Measurements from ENCODE around the gene ABCC9. TPM values are rescaled to one million over a fixed set of nuclear protein-coding genes. Genes with fewer than 3 reads are reported as not detected.
"Not testable (repeated sequence)": the region's sequence is repeated elsewhere in the genome, so short reads cannot be mapped to it uniquely, and the experiment has no call there.

ABCC9 gene
- total RNA-seq, 3 donors from 2014 or later: 0.13 to 0.20 TPM; not detected in 1

DNA sequence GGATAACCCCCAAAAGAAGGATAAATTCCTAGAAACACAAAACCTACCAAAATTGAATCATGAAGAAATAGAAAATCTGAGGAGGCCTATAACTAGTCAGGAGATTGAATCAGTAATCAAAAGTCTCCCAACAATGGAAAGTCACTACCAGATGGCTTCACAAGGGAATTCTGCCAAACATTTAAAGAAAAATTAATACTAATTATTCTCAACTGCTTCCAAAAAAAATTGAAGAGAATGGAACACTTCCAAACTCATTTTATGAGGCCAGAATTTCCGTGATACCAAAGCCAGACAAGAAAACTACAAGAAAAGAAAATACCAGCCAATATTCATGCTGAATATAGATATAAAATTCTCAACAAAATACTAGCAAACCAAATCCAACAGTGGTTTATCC is 7.8 kb upstream of the ABCC9 start:
- no peak overlapping the region for H3K4me3 Mint-ChIP-seq
- ATAC-seq (no peak), DNase-seq (no peak)
- H3K36me3 Mint-ChIP-seq (ENCODE audit: insufficient read depth): no peaks in the 10 kb centered on the region
- peaks cover 37% of the 10 kb centered on the region for H3K9me3 Mint-ChIP-seq
- peaks cover 14% of the 10 kb centered on the region for H3K27me3 Mint-ChIP-seq (ENCODE audit: low read depth)
- H3K4me1 Mint-ChIP-seq (ENCODE audit: low read depth): no peaks in the 10 kb centered on the region

DNA sequence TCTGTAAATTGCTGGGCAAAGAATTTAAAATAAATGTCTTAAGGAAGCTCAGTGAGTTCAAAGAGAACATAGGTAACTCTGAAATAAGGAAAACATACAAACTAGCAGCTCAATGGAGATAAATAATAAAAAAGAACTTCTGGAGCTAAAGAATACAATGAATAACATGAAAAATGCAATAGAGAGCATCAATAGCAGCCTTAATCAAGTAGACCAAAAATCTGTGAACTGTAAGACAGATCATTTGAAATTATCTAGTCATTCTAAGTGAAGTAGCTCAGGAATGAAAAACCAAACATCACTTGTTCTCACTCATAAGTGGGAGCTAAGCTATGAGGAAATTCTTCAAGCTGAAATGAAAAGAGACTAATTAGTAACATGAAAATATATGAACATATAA is 5.8 kb upstream of the ABCC9 start:
- no peak for ATAC-seq
- H3K4me1 Mint-ChIP-seq (ENCODE audit: low read depth): no peaks in the 10 kb centered on the region
- no peaks in the 10 kb centered on the region for H3K36me3 Mint-ChIP-seq (ENCODE audit: insufficient read depth)

DNA sequence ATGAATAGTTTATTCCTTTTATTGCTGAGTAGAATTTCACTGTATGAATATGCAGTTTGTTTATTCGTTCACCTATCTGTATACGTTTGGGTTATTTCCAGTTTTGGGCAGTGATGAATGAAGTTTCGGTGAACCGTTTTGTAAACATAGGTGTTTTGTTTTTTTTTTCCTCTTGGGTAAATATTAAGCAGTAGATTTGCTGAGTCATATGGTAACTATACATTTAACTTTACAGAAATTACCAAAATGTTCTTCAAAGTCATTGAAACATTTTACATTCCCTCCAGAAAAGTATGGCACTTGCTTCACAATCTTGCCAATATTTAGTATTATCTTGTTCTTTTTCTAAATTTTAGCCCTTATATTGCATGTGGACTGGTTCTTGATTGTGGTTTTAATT is 3.8 kb upstream of the ABCC9 start:
- DNase-seq (no peak), ATAC-seq (no peak)
- Mint-ChIP-seq H3K27me3 (ENCODE audit: low read depth) (peaks cover 47% of the 10 kb centered on the region), H3K9me3 (peaks cover 33% of the 10 kb centered on the region), H3K4me1 (ENCODE audit: low read depth) (peaks cover 12% of the 10 kb centered on the region), H3K4me3 (no peak overlapping the region), H3K36me3 (ENCODE audit: insufficient read depth) (no peaks in the 10 kb centered on the region)

More for the DNA sequence above, 5.8 kb upstream of the ABCC9 start:
- no peak overlapping the region for H3K4me3 Mint-ChIP-seq
- H3K9me3 Mint-ChIP-seq: peaks cover 37% of the 10 kb centered on the region
- no peak for DNase-seq
- H3K27me3 Mint-ChIP-seq (ENCODE audit: low read depth): peaks cover 27% of the 10 kb centered on the region

DNA sequence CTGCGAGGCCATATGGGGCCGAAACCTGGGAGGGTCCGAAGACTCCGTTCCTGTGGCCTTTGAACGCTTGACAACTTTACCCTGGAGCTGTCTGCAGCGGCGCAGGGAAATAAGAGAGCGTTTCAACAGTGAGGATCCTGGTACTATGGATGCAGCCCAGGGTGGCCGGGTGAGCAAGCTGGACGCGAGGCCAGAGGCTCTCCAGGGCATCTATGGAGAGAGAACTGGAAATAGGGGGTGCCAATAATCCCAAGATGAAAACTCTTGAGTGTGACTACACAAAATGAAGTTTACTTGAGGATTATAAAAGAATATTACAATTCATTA is 1.1 kb upstream of the ABCC9 start:
- Mint-ChIP-seq H3K36me3 (ENCODE audit: insufficient read depth) (no peaks in the 10 kb centered on the region), H3K4me1 (ENCODE audit: low read depth) (peaks cover 12% of the 10 kb centered on the region), H3K27me3 (ENCODE audit: low read depth) (peaks cover 56% of the 10 kb centered on the region), H3K9me3 (peaks cover 20% of the 10 kb centered on the region), H3K4me3 (no peak overlapping the region)
- ATAC-seq (no peak), DNase-seq (no peak)

DNA sequence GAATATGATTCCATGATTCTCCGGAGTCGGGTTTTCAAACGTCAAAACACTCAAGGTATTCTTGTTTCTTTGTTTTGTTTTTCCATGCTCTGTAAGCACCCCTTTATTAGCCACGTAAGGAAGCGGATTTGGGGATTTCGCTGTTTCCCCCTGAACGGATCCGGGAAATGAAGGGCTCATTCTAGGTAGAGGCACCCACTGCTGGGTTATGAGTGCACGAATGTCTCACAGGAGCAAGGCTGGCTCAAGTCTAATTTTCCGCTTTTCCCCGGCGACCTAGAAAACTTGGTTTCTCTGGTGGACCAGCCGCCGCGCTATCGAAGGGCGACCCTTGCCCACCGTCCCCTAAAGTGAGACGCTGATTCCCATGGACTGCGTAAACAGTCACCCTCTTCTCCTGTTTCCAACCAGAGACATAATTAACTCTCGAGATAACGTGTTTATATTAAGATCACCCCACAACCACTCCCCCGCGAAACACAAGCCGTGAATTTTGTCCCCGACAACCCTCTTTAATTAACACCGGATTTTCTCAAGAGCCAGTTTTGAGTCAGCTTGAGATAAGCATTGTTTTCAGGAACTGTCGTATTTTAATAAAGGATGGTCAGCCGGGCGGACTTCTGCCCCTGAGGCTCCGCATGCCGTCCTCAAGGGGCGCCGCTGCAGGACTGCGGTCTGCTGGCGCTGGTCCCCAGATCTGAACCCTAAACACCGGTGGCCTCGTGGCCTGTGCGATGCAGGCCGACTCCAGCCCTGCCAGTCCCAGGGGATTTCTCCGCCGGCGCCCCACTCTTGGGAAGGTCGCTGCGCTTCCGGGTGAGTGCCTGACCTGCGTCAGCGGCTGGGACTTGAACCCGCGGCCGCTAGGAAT is 515 bp upstream of the ABCC9 start:
- Mint-ChIP-seq H3K36me3 (ENCODE audit: insufficient read depth) (no peaks in the 10 kb centered on the region), H3K4me3 (peak overlapping the region; percentile 59), H3K9me3 (peaks cover 16% of the 10 kb centered on the region), H3K4me1 (ENCODE audit: low read depth) (peaks cover 12% of the 10 kb centered on the region), H3K27me3 (ENCODE audit: low read depth) (peaks cover 56% of the 10 kb centered on the region)
- DNase-seq (no peak), ATAC-seq (peak in 1 of 2 donors; percentile 35)

DNA sequence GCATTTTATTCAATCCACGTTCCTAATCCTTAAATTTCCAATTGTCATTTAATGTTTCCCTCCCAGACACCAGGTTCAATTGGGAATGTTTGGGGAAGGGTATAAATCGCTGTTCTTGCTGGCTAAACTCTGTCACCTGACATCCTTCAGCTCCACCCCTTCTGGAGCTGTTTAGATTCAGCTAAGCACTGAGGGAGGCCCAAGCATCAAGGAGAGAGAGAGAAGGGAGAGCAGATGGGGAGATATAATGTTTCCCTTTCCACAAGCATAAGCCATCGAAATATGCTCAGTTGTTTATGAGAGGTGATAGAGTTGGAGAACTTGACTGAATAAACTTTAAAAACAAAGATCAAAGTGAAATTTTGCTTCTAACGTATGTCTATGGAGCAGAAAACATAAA is 1.8 kb downstream of the ABCC9 start:
- H3K27me3 Mint-ChIP-seq (ENCODE audit: low read depth): peaks cover 50% of the 10 kb centered on the region

DNA sequence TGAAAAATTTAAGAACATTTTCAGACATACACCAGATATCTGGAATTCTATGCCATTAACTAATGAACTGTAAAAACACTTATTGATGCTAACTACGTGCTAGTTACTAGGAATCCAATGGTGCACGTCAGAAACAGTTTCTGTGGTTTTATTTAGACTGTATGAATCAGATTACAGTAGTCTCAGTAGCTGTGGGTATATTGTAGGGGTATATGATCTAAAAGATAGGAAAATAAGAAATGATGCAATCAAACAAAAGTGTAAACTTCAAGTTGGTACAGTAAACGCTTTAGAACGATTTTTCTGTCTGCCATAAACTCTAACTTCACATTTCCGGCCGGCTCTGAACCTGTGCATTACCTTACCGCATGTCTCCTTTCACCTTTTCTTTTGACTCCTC is 2.3 kb downstream of the ABCC9 start:
- peak in 1 of 2 donors; percentile 41 for ATAC-seq
- DNase-seq: no peak
- Mint-ChIP-seq H3K9me3 (peaks cover 4% of the 10 kb centered on the region), H3K36me3 (ENCODE audit: insufficient read depth) (no peaks in the 10 kb centered on the region), H3K4me1 (ENCODE audit: low read depth) (peaks cover 12% of the 10 kb centered on the region), H3K27me3 (ENCODE audit: low read depth) (peaks cover 46% of the 10 kb centered on the region), H3K4me3 (no peak overlapping the region)

More for the DNA sequence above, 1.8 kb downstream of the ABCC9 start:
- Mint-ChIP-seq H3K4me1 (ENCODE audit: low read depth) (peaks cover 12% of the 10 kb centered on the region), H3K36me3 (ENCODE audit: insufficient read depth) (no peaks in the 10 kb centered on the region), H3K4me3 (no peak overlapping the region), H3K9me3 (peaks cover 4% of the 10 kb centered on the region)
- no peak for ATAC-seq
- no peak for DNase-seq

DNA sequence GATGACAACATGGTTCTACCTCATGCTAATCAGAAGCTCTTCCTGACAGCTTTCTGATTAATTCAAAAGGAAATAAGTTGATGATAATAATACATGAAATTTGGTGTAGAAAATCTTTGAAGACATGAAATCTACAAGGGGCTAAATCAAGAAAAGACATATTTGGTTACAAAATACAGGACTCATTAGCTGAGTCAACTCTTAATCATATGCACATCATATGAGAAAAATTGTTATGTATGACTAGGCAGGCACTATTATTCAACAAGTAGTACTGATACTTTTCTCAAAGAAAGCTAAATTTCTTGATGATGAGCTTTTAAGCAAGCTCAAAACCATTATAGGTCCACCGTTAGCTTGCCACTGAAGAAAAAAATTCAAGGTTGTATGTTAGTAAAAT is 7.1 kb downstream of the ABCC9 start:
- Mint-ChIP-seq H3K4me3 (no peak overlapping the region), H3K4me1 (ENCODE audit: low read depth) (no peaks in the 10 kb centered on the region), H3K27me3 (ENCODE audit: low read depth) (peaks cover 9% of the 10 kb centered on the region), H3K36me3 (ENCODE audit: insufficient read depth) (no peaks in the 10 kb centered on the region), H3K9me3 (peaks cover under 1% of the 10 kb centered on the region)
- ATAC-seq (no peak), DNase-seq (no peak)

DNA sequence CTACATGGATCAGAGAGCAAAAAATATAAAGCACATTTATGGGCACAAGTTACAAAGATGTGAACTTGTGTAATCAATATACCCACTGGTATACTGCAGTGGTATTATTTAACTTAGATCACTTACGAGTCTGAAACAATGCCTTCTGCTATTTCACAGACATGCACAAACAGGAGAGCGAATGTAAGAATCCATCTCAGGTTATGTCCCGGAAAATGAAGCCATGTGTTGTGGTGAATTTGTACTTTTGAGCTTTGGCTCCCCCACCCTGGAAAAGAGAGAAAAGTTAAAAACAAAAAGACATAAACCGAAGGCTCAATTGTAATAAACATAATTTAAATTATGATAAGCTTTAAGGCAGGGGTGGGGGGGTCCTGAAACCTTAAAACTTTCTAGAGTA is 7.6 kb downstream of the ABCC9 start:
- no peaks in the 10 kb centered on the region for H3K4me1 Mint-ChIP-seq (ENCODE audit: low read depth)
- no peak overlapping the region for H3K4me3 Mint-ChIP-seq
- peaks cover 5% of the 10 kb centered on the region for H3K27me3 Mint-ChIP-seq (ENCODE audit: low read depth)
- H3K36me3 Mint-ChIP-seq (ENCODE audit: insufficient read depth): no peaks in the 10 kb centered on the region
- no peaks in the 10 kb centered on the region for H3K9me3 Mint-ChIP-seq
- ATAC-seq: no peak
- DNase-seq: no peak

DNA sequence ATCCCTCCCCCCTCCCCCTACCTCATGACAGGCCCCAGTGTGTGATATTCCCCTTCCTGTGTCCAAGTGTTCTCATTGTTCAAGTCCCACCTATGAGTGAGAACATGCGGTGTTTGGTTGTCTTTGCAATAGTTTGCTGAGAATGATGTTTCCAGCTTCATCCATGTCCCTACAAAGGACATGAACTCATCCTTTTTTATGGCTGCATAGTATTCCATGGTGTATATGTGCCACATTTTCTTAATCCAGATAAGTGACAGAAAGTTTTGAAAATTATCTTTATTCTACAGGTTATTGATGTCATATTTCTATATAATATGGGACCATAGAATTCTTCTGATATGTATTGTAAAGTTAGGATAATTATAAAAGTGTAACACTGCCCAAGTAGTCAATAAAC is 11.3 kb downstream of the ABCC9 start:
- DNase-seq; H3K4me1 Mint-ChIP-seq (ENCODE audit: low read depth); H3K36me3 Mint-ChIP-seq (ENCODE audit: insufficient read depth); ATAC-seq; H3K9me3 Mint-ChIP-seq; H3K4me3 Mint-ChIP-seq; H3K27me3 Mint-ChIP-seq (ENCODE audit: low read depth): not testable (repeated sequence)

DNA sequence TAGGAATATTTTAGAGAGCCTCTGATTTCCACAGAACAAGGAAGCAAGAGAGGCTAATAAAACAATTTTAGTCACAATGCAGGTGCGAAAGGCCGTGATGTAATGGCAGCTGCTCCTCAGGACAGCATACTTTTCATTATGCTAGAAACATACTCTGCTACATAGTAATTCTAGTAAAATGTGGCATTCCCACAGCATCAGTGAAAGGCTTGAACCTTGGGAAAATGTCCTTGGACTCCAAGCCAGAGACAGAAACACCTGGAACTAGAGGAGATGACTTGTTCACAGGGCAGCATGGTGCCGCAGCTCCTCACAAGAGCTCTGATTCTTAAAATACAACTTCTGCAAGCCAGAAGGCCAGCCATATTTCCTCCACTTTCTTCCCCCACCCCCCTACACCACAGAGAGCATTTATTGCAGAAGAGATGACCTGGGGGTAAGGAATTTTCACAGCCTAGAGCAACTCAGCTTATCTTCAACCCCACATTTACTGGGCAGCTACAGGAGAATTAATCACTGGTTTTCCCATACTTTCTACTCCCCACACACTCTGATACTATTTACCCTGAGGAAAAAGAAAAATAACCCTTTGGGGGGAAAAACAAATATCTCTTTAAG is 15.8 kb downstream of the ABCC9 start:
- Mint-ChIP-seq H3K36me3 (ENCODE audit: insufficient read depth) (no peaks in the 10 kb centered on the region), H3K4me1 (ENCODE audit: low read depth) (no peaks in the 10 kb centered on the region), H3K9me3 (no peaks in the 10 kb centered on the region), H3K4me3 (no peak overlapping the region), H3K27me3 (ENCODE audit: low read depth) (peaks cover 12% of the 10 kb centered on the region)
- DNase-seq (no peak), ATAC-seq (no peak)

DNA sequence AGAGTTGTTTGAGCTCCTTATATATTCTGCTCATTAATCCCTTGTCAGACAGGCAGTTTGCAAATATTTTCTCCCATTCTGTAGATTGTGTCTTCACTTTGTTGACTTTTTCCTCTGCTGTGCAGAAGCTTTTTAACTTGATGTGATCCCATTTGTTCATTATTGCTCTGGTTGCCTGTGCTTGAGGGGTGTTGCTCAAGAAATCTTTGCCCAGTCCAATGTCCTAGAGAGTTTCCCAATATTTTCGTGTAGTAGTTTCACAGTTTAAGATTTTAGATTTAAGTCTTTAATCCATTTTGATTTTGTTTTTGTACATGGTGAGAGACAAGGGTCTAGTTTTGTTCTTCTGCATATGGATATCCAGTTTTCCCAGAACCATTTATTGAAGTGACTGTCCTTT is 19.8 kb downstream of the ABCC9 start:
- H3K27me3 Mint-ChIP-seq (ENCODE audit: low read depth): peaks cover 14% of the 10 kb centered on the region
- no peaks in the 10 kb centered on the region for H3K36me3 Mint-ChIP-seq (ENCODE audit: insufficient read depth)
- H3K4me1 Mint-ChIP-seq (ENCODE audit: low read depth): no peaks in the 10 kb centered on the region
- ATAC-seq (no peak), DNase-seq (no peak)
- no peaks in the 10 kb centered on the region for H3K9me3 Mint-ChIP-seq
- H3K4me3 Mint-ChIP-seq: no peak overlapping the region

DNA sequence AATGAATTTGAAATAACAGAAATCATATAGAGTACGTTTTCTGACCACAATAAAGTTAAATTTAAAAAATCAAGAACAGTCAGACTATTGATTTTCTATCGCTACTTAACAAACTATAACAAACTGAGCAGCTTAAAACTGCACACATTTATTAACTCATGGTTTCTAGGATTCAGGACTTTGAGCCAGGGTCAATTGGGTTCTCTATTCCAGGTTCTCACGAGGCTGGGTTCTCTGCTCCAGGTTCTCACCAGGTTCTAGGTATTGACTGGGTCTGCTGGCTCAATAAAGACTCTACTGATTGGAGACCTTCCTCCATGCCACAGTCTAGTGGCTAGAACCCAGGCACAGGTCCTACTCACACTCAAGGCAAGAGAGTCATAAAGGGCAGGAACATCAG is 22.8 kb downstream of the ABCC9 start:
- H3K27me3 Mint-ChIP-seq (ENCODE audit: low read depth): peaks cover 10% of the 10 kb centered on the region
- H3K36me3 Mint-ChIP-seq (ENCODE audit: insufficient read depth): no peaks in the 10 kb centered on the region
- ATAC-seq (no peak), DNase-seq (no peak)
- no peaks in the 10 kb centered on the region for H3K9me3 Mint-ChIP-seq
- no peaks in the 10 kb centered on the region for H3K4me1 Mint-ChIP-seq (ENCODE audit: low read depth)
- H3K4me3 Mint-ChIP-seq: no peak overlapping the region

DNA sequence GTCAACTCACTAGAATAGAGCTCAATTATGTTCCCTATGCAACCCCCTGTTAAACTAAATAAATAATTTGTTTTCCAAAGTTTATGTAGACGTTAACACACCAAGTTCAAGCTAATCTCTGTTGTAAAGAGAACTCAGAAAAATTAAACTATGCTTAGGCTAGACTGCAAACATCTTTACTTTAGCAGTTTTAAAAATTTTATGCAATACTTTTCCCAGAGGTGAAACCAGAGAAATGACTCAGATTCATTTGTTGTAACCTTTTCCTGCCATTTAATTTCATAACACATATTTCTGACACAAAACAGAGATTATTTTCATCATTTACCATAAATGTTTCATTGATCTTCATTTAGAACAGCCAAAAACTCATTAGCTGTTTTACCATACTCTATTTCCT is 27.4 kb downstream of the ABCC9 start:
- Mint-ChIP-seq H3K4me3 (no peak overlapping the region), H3K36me3 (ENCODE audit: insufficient read depth) (no peaks in the 10 kb centered on the region), H3K27me3 (ENCODE audit: low read depth) (peaks cover 2% of the 10 kb centered on the region), H3K4me1 (ENCODE audit: low read depth) (no peaks in the 10 kb centered on the region), H3K9me3 (no peaks in the 10 kb centered on the region)
- no peak for ATAC-seq
- no peak for DNase-seq

DNA sequence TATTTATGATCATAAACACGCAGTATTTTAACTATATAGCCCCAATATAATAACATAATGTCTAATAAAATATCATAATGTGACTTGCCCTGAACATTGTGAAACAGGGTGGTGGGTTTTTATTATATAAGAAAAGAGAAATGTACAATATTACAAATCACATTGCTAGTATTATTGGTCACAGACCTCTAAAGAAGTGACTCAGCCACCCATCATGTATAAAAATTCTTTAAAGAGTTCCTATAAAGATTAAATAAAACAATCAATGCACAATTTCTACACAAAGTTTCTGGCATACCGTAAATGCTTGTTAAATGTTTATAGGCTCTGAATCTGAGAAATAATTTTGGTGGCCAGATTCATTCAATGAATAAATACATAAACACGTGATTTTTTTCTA is 28.9 kb downstream of the ABCC9 start:
- ATAC-seq: no peak
- no peaks in the 10 kb centered on the region for H3K36me3 Mint-ChIP-seq (ENCODE audit: insufficient read depth)
- H3K9me3 Mint-ChIP-seq: no peaks in the 10 kb centered on the region
- H3K4me1 Mint-ChIP-seq (ENCODE audit: low read depth): no peaks in the 10 kb centered on the region
- no peak for DNase-seq
- H3K27me3 Mint-ChIP-seq (ENCODE audit: low read depth): no peaks in the 10 kb centered on the region
- H3K4me3 Mint-ChIP-seq: no peak overlapping the region

All from activated T-cell treated with anti-CD3 and anti-CD28 coated beads, Interleukin-2, amount 50 U/mL, for 4 hours (primary cell).